Smooth muscle cell of the brain vasculature (primary cell): Measurements from ENCODE around the gene TBC1D22A.

ENCODE experiments used
- DNase-seq: peaks from one replicate; pipeline ENCODE4 v3.0.0-alpha.2; 2012; ENCODE audit warnings: low read depth, low spot score

TBC1D22A gene

DNA sequence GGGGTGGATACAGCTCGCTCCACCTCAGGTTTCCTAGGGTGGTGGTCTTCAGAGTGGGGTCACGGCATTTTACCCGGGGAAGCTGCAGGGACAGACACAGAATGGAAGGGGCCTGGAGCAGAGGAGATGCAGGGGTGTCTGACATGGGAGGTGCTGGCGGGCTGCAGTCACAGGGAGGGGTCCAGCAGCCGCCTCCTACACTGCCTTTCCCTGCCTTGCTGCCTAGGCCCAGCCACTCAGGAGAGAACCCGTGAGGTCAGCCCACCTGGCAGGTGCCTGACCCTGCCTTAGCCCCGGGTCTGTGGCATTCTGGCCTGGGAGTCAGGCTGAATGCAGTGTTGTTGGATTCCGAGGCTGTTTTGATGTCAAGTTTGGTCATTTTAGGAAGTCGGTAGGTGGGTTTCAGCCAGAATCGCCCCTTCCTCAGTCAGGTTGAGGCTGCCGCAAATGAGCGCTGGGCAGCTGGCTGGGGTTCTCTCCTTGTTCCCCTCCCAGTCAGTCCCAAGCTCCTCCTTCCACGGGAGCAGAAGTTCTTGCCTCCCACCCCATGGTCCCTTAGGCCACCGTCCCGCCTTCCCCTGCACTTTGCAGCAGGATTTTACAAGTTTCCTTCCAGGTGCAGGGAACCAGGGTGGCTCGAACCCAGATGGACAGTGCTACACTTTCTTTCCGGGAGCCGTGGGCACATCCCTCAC is 294.5 kb downstream of the TBC1D22A start:
- no peak for DNase-seq

DNA sequence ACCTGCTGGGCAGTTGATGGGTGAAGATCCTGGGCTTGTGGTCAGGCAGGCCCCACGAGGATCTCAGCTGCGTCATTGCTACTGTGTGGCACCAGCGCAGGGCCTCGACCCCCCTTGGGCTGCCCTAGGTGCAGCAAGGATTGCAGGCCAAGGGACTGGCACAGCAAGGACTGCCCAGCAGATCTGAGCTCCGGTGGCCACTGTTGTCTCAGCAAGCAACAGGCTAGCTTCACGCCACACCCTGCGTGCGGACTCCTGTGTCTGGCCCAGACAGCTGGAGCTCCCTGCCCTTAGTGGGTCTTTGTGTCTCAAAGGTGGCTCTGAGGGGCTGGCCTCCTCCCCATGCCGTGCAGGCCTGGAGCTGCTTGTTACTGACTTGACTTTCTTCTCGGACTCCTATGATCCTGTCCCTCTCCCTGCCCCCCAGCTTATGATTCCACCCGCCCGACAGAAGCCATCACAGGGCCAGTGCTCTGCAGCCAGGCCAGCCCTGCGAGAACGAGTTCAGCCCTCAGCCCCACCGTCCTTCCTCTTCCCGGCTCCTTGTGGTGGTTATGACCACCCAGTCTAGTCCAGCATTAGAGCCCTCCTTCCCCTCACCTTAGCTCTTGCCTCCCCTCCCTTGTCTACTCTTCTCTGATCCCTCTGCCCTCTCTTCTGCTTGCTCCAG is 295.6 kb downstream of the TBC1D22A start:
- DNase-seq: no peak

DNA sequence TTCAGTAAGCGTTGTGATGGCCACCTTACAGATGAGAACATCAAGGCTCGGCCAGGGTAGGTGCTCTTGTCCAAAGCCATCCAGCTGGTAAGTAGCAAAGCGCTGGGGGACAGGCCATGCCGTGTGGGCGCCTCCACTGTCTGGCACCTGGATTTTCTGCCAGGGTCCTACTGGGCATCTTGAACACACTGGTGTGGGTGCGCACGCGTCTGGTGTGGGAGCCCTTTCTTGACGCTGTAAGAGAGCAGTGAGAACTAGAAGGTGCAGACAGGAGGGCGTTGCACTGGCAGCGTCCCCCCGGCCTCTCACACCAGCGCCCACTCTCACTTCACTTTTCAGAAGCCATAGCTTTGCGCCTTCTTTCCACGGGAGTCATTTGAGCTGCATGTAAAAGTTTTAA is 296.6 kb downstream of the TBC1D22A start:
- no peak for DNase-seq

DNA sequence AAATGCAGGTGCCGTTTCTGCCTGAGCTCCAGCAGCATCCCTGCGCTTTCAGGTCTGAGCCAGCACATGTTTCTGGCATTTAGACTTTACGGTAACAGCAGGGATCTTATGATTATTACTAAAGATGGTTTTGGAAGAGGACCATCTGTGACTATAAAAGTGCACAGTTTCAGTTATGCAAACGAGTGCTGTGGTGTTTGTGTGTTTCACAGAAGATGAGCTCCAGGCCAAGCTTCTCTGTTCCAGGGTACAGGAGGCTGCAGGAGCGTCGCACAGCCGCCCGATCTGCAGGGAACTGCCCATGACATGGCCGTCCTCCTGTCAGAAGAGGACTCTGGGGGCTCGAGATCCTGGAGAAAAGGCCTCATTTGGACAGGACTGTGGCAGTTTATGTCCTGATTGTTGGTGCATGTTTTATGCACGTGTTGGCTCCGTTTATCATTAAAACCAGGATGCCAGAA is 297.3 kb downstream of the TBC1D22A start:
- DNase-seq: no peak

DNA sequence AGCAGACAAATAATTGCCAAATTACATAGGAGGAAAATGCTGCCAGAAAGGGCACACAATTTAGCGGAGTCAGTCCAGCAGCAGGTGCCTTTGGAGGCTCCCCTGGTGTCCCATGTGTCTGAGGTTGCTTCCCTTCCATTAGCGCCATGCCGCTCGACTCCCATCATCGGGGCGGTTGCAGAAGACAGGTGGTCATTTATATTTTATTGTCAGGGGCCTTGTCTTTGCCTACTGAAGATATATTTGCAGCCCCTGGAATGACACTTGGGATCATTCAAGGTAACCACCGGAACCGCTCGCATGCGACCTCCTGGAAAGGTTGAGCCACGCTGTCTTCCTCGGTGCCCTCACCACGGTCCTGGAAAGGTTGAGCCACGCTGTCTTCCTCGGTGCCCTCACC is 298.3 kb downstream of the TBC1D22A start:
- no peak for DNase-seq

DNA sequence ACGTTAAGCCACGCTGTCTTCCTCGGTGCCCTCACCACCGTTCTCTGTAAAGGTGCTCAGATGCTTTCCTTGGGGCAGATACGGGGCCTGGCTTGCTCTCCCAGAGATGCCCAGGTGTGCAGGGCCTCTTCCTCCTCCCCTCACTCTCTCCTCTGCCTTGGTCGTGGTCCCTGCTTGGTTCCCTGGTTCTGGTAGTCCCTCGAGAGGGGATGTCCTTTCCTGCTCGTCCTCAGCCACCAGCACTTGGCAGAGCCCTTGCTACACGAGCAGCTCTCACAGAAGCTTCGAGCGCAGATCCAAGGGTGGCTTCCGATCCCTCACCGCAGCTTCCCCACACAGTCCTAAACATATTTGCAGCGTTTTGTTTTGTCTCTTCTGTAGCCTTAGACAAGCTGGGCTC is 298.8 kb downstream of the TBC1D22A start:
- no peak for DNase-seq

DNA sequence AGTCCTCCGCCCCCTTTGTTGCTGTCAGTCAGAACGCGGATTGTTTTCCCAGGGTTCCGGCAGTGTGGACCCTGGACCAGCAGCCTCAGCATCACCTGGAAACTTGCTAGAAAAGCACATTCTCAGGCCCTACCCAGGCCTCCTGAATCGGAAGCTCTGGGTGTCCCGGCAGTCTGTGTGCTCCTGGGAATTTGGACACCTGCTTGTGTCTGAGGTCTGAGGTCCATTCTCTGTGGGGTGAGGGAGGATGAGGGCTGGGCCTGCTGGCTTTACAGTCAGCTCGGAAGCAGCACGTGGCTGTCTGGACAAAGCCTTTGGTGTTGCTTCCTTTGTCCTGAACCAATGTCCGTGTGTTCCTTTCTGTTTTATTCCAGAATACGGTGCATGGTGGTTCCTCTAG is 299.7 kb downstream of the TBC1D22A start:
- no peak for DNase-seq

DNA sequence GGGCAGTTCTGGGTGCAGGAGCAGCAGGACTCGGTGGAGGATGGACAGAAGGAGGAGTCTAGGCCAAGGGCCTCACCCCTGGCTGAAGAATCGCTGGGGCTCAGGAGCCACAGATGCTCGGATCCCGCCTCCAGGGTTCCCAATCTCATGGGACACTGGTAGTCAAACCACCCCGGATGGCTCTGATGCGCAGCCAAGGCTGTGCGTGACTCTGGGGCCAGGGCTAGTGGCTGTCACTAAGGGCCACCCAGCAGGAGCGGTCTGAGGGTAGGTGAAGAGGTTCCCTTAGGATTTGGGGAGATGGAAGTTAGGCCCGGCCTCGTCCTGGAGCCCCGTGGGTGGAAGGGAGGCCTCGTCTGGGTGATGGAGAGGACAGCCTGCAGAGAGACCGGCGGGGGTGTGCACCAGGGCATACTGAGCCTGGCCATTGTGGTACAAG is 300.6 kb downstream of the TBC1D22A start:
- DNase-seq: no peak

DNA sequence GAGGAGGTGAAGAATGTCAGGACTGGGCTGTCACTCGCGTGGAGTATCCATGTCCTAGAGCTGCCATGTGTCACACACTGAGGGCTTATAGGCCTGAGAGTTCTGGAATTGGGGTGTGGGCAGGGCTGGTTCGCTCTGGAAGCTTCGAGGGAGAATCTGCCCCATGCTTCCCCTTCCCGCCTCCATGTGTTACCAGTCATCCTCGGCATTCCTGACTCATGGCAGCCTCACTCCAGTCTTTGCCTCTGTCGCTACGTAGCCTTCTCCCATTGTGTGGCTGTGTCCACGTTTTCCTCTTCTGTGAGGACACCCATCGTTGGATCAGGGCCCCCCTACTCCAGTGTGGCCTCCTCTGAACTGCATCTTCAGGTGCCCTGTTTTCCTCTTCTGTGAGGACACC is 301.2 kb downstream of the TBC1D22A start:
- DNase-seq: no peak

DNA sequence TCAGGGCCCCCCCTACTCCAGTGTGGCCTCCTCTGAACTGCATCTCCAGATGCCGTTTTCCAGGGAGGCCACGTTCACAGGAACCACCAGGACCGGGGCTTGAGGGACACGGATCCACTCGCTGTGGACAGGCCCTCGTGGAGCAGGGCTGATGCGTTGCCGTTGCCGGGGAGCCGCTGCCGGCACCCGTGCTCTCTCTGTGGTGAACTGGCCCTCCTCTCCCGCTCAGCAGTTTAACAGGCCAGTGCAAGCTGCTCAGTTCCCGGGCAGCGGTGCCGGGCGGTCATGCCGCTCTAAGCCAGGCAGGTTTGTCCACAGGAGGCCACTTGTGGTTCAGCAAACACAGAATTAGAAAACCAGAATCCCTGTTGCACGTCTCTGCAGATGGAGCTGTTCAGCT is 301.6 kb downstream of the TBC1D22A start:
- DNase-seq: no peak

DNA sequence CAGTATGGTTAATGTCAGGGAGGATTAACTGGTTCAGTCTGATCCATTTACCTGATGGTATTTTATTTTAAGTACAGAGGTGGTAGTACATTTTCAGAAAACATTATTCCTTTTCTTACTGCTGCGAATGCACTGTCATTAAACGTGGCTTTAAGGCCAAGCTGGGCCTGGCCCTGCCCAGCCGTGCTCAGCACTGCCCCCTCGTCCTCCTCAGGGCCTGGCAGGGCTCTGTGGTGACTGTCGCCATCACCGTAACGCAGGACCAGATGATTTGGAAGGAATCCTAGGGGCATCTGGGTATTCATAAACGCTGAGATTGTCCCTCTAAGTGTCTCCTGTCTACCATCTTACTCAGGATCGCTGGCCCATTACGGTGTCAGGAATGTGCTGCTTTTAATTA is 302.0 kb downstream of the TBC1D22A start:
- no peak for DNase-seq

DNA sequence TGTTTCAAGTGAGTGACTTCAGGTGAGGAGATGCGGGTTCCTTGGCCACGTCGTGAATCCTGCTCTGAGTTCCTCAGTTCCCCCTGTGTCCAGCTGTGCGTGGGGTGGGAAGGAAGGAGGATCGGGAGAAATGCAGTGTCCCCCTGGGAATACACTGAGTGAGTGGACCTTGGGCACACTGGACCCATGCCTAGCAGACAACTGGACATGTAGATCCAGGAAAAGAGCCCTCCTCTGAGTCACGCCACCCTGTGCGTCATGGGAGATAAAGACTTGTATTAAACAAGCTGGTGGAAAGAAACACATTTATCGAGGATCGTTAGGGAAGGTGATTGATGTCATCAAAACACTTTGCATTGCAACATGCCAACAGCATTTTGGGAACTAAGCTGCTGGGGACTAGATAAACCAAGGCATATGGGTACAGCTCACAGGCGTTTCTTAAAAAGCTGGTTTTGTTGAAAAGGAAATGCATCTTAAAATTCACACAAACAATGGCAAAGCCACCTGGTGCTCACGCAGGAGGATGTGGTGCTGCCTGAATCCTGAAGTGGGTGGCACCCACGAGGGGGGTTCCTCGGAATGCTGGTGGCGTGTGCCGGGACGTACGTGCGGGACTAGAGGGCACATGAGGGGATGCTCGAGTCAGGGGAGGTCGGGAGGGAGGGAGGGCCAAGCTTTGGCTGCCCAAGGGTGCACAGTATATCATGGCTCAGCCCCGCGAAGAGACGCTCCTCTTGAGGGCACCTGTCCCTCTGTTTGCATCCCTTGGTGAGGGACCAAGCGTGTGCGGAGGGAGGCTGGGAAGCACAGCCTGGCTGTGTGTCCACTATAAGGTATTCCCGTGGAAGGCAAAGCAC is 303.5 kb downstream of the TBC1D22A start:
- DNase-seq: no peak

DNA sequence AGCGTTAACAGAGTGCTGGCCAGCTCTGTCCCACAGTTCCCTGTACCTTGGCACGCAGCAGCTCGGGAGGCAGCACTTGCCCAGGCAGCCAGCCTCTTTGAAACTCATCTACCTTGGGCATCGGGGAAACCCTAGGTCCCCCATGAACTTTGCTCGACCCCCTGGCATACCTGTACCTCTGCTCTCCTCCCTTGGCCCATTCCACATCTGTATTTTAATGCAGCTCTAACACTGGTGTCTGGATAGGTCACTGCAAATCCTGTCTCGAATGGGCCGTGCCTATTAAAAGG is 304.1 kb downstream of the TBC1D22A start:
- no peak for DNase-seq

DNA sequence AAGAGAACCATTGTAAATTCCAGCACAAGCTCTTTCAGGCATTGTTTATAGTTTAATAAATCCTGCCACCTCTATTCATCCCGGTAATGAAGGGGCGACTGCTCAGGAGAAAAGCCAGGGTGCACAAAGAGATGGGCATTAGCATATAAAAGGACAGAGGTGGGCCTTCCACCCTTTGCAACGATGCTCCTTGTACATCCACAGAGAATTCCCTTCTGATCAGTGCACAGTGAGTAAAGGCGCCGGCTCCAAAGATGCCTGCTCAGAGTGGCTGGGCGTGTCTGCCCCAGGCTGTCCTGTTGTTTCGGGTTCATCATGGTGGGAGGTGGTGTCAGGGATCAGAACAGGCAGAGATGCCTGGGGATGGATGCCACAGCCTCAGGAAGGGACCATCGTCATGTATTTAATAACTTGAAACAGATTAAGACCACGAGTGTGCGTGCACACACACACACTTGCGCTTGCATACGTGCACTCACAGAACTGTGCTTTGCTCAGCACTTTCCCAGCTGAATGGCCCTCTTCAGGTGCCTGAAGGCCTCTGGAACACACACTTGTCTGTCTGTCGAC is 305.0 kb downstream of the TBC1D22A start:
- no peak for DNase-seq

DNA sequence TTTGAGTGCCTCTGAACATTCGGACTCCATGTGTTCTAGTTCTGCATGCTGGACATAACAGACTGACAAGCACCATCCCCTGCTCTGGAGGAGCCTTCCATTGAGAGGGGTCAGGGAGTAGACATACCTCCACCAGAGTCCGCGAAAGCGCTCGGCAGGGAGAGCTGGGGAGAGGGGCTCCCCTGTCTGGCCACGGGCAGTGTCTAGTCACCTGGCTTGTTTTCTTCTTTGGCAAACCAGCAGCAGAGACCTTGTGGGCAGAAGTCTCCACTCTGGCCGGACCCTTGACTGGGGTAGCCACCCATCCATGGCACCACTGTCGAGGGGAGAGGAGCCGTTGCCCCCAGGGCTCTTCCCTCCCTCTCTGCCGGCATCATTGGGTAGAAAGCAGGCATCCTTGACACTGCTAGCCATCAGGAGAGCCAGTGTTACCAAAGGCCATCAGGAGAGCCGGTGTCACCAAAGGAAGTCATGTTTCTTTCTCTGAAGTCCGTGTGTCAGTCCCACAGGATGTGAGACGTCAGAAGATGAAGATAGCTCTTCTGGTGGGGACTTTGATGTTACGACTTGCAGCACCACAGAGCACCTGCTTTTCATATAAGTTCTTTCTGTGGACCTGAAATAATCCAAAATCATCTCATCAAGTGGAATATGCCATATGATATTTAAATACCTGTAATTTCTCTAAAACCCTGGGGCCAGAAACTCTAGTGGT is 305.6 kb downstream of the TBC1D22A start:
- no peak for DNase-seq

DNA sequence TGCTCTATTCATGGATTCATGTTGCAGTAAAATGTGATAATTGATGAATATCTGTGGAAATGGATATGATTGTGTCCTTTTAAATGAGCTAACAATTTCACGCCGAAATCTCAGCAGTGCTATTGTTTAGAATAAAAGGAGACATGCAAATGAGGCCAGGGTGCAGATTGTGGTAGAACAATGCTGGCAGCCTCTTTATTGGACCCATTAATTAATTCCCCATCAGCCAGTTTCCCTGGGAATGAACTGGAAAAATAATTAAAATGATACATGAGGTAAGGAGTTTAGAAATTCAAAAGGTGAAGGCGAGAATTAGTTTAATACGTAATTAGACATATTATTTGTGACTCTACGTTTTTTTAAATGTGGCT is 306.2 kb downstream of the TBC1D22A start:
- DNase-seq: no peak

DNA sequence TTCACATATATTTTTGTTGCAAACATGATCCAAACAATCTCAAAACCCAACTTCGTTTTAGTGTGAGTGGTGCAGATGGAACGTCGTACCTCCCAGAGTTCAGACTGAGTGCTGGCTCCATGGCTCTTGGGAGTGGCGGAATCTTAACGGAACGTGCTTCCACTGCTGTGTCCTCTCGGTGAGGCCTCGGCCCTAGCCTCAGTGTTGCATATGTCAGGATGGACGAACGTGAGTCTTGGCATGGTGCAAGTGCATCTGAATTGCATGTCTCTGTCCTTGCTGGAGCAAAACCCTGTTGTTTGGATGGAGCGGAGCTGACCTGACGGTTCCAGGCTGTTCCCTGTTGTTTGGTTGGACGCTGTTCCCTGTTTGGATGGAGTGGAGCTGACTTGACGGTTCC is 306.8 kb downstream of the TBC1D22A start:
- no peak for DNase-seq

DNA sequence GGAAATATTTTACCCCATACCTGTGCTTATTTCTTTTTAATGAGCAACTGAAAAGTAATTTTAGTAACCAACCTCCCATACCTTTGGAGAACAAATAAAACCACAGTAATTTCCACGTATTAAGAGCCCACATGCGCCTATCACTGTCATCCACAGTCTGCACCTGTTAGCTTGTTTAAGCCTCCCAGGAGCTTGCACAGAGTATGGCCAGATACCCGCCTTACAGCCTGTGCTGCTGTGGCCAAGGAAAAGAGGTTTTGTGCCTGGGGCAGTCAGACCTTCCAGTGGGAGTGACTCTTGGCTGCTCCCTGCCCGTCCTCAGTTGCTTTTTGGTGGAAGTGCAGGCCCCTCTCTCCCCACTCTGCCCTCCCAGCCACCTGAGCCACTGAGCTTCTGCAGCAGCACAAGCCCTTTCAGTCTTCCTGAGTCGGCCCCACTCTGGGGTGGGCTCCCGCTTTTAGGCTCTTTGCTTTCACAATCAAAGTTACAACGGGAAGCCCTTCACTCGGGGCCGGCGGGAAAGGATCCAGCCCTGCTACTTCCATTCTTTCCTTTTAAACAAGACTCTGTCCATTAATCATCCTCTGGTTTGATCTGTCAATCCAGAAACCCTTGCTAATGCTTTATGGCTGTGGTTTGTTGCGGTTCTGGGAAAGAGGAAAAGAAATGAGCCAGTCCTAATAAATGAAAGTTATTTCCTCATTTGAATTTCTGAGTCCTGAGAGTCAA is 308.8 kb downstream of the TBC1D22A start:
- no peak for DNase-seq

DNA sequence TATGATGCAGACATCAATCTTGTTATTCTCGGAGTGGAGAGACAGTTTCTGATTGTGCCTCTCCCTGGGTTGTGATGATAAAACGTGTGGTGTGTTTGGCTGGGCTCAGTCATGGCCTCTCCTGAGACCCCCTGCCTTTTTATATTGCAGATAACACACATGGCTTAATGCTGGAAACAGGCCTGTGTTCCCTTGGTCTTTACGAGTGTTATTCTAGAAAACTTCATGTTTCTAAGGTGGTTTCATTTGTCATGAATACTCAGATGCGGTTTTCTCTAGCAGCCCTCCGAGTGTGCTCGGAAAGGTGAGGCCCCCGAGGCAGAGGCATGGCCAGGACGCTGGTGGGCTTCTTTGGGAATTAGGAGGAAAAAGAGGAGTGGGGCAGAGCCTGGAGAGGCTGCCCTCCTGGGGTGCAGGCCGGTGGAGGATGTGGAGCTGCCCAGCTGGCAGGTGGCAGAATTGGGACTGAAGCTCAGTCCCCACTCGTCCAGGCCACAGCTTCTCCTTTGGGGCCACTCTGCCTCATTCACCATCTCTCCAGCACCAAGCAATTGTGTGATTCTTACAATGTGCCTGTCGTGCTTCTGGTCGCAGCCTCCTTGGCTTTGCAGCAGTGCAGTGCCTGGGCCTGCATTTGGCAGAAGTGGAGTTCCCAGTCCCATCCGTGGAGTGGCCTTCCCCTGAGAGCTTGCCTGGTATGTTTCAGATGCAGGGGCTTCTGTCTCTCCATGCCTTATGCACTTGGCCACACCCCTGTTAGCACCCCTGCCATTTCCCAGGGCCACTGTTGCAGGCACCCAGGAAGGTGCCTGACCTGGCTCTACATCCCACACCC is 309.6 kb downstream of the TBC1D22A start:
- no peak for DNase-seq

DNA sequence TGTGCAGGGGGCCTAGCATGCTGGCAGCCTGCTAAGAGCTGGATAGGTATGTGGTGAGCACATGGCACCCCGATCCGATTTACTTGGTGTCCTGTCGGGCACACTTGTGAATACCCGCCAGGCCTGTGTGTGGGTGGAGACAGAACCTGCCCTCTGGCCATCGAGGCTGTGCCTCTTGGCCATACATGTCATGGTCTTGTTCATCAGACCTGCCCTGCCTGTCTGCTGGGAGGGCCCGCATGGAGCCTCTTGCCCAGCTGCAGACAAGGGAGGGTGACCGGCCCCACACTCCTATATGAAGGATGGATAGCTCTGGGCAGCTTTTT is 310.2 kb downstream of the TBC1D22A start:
- no peak for DNase-seq
